NCI-H1694 (cell line): ENCODE data around the gene FUBP3.

ENCODE experiments used
- DNase-seq: peaks from one replicate; lab custom pipeline; 2025; lab: John Stamatoyannopoulos, UW

Gene FUBP3

DNA sequence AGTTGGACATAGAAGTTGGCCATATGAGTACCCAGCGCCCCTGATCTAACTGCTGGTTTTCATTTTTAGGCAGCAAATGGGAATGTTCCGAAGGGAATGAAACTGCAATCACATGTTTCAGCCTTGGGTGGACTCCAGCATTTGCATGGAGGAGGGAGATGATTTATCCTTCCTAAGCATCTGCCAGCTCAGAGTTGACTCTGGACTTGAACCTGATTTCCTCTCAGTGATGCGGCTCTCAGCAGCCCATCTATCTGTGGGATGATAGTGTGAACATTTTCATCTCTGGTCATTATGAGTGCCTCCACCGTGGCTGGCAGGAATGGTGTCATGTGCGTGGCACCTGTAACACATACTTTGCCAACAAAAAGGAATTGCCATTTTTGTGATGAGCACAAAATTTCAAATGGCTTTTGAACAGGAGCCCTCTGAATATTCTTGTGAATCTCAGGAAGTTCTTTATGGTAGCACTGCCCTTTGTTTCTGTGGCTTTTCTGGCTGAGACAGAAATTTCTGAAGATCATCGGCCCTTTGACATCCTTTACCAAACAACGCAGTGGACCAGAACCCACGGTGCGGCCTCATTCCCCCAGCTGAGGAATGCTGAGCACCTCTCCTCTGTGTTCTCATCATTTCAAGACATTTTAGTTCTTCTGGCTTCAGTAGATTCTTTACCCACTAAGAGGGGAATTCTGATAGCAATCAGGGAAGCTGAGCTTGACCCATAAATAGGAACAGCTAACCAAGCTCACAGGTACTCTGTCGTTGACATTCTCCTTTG lies 28.5 kb downstream of the FUBP3 start:
- no peak for DNase-seq

DNA sequence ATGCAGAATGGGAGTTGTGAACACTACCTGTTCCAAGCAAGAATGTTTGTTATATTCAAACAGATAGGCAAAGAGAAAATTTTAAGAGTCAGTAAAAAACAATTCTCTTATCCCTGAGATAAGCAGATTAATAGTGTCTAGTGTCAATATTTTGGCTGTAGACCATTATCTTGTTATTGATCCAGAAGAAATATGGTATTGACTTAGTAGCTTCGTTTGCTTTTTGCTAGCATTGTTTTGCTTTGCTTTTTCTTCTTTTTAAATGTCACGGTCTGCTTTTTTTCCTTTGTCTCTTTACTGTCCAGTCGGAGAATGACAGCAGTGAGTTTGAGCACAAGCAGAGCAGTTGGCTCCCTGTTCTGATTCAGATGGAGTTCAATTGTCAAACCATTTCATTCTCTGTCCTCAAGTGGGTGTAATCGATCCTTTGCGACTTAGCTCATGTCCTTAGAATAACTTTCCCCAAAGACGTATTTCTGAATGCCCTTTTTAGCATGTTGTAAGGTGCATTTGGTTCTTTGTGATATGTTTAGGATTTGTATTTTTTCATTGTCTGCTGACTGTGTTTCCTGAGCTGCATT lies 29.3 kb downstream of the FUBP3 start:
- DNase-seq: no peak

DNA sequence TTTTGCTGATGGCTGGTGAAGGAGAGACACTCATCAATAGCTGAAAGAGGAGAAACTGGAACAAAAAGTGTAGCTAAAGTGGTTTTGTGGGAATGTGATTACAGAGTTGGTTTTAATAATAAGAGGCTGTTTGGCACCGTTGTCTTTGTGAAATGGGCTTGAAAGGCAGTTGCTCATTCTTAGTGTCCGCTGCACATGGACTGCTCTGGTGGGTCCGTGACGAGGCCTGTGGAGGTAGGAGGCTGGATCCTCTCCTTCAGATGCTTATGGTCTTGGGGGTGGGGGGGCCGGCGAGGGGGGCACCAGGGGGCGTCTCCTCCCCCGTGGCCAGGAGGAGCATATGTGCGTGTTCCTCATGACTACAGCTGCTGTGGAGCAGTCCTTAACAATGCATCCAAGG lies 29.8 kb downstream of the FUBP3 start:
- no peak for DNase-seq

DNA sequence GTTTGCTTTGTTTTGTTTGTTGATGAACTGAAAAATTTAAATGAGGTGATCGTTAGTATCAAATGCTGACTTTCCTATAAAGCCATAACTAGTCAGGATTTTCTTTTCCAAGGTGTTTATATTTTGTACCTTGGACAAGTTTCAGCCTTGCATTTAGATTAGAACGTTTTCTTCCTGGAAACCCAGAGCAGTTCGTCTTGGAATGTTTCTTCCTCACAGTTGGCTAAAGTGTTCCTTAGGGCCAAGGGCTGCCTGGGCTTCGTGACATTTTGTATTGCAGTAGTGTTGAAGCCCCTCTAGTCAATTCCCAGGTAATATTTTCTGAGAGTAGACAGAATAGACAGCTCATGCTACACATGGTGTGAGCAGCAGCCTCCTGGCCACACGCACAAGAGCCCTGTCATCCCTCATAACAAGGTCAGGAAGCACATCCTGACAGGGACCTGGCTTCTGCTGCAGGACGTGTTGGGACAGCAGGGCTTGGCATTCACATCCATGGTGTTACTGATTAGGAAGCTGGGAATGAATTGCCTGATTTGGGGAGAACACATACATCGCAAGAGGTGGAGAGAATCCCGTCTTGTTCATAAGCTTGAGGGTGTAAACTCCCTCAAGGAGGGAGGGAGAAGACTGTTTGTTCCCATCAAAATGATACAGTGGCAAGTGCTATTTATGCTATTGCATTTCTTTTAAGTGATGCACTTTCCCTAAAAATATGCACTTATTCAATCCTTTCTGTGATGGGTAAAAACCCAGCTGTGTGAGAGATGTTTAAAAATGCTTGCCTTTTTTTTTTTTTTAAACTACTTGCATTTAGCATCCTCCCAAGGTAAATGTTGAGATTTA lies 31.7 kb downstream of the FUBP3 start:
- DNase-seq: no peak

DNA sequence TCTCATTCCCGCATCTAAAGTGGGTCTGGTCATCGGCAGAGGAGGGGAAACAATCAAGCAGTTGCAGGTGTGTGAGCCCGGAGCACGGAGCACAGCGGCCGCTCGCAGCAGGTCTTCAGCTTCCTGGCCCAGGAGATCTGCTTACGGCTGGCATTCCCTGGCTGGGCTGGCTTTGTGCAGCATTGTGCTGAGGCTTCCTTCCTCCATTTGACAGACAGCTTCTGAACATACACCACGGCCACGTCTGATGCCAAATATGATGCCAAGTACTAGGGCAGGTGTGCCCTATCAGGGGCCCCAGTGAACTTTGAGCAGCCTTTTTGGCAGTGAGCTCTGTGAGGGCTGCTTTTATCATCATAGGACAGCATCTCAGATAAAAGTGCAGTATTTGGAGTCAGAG lies 37.1 kb downstream of the FUBP3 start:
- no peak for DNase-seq

DNA sequence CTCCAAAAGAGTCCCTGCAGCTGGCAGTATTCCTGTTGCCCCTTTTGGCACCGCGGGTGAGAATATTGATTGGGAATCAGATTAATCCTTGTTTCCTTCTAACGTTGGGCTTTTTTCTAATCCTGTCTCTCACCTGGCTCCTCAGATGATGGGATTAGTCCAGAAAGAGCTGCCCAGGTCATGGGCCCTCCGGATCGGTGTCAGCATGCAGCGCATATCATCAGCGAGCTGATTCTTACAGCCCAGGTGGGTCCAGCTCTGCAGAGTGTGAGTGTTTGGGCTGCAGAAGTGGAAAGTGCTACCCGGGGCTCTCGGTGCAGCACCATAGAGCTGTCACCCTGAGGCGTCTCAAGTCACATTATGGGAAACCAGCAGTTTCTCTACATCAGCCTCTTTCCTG lies 44.1 kb downstream of the FUBP3 start:
- DNase-seq: no peak

DNA sequence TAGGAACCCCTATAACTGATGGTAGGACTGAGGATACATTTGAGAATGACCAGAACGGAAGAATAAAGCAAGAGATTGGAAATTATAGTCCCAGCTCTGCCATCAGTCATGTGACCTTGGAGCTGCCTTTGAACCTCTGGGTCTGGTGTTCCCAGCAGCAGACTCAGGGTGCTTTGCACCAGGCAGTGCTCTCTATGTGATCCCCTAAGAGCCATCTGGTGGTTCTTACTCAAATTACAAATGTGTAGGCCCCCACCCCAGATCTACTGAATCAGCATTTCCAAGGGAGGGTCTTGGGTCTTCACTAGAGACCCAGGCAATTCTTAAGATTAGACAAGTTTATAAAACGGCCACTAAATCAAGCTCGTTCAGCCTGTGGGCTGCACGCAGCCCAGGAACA lies 44.8 kb downstream of the FUBP3 start:
- DNase-seq: no peak

DNA sequence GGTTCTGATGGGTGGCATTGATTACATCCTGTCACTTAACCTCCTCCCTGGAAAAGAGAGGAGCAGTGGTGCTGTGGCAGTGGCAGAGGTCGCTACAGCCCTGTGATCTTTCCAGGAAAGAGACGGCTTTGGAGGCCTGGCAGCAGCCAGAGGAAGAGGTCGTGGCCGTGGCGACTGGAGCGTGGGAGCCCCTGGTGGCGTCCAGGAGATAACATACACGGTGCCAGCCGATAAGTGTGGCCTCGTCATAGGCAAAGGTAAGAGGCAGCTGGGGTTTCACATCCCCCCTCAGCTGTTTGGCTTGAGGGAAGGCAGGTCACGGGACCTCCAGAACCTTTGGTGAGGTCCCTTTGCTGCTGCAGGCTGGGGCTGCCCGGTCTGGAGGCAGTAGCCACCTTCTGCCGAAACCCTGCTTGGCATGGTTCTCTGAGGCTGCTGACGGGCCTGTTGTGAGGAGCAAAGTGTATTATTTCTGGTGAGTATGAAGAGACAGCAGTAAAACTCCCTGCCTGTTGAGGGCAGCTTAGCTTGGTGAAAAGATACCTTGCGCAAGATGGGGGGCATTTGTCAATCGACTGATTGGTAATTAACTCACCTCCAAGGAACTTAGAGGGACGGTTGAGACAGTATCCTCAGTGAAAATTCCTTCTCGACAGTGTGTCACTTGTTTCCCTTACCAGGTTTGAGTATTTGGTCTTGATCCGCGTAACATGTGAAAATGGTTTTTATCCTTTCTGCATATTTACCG lies 47.0 kb downstream of the FUBP3 start:
- DNase-seq: no peak

DNA sequence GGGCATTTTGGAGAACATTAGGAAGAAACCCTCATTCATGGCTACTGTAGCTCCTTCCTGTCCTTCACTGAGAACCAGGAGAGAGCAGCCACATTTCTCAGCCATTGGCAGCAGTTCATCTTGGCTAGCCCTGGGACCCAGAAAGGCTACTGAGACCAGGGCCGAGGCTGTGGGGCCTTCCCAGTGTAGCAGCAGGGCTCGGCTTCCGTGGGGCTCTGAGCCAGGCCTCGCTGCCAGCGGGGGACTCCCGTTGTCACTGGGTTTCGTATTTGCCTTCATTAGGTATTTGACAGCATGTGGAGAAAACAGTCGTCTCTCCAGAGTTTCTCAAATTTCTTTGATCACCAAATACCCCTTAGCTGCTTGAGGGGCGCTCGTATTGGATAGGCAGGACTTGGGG lies 47.7 kb downstream of the FUBP3 start:
- DNase-seq: no peak

DNA sequence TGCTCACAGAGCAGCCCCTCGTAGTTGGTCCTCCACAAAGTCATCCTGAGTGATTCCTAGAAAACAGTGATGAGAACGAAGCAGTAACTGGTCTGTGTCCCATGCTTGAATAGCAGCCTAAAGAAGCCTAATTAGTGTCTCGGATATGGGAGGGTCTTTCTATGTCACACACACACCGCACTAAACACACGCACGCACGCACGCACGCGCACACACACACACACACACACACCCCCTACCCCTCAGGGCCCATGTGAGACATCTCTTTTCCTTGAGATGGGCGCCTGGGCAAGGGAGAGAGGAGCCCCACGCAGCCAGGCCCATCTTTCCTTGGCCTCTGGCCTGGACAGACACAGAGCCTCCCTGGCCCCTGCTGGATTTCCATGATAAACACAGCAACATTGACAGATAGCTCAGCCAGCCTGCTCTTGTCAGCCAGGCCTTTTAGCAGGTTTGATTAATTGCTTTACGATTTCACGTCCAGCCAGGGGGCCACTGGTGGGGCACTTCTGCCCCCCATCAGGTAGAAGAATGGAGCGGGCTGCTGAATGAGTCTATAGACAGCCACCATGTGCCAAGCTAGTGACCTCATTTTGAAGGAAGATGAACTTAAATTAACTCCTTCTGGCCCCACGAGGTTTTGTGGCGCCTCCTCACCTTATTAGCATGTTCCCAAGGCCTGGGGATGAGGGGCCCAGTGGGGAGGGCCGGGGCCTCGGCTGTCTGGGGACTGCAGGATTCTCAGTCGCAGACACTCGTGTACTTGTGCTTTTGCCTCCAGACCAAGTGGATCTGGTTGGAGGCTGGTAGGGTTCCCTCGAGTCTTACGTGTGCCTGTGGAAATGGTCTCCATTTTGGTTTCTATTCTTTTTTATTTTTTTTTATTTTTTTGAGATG lies 48.8 kb downstream of the FUBP3 start:
- DNase-seq: no peak

DNA sequence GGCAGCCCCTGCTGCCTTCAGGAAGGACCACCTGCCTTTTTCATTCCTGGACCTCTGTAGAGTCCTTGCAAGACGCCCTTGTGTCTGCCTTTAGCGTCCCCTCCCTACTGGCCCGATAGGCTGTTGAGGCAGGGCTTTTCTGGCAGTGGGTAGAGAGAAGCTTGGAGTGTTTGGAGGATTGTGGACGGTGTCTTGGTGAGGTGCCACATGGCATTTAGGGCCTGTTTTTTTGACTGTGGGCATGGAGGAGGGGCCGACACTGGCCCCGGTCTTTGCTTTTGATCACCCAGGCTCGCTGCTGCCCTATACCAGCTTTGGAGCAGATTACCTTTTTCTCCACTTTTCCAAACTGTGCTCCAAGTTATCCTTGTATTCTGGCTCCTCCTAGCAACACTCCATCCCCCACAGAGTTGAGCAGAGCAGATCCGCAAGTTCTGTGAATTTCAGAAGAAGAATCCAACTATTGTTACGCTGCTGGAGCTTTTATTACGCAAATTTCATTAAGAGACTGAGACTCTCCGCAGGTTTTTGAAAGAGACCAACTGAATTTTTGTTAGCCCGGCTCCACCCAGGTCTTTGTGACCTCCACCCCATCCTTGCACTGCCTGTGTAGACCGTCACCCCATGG lies 50.2 kb downstream of the FUBP3 start:
- DNase-seq: no peak

DNA sequence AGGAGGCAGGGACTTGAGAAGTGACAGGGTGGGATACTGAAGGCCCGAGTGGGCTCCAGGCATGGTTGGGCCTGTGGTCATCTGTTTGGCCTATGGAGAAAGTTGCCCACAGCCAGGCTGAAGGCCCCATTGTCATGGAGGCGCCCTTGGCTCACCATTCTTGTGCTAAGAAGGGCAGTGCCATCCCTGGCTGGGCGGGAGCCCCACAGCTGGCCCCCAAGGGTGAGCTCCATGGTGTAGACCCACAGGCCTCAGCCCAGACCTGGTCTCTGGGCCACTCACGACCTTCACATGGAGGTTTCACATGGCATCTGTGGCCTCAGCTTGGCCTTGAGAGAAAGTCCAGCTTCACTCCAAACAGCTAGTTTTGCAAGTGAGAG lies 50.7 kb downstream of the FUBP3 start:
- no peak for DNase-seq

DNA sequence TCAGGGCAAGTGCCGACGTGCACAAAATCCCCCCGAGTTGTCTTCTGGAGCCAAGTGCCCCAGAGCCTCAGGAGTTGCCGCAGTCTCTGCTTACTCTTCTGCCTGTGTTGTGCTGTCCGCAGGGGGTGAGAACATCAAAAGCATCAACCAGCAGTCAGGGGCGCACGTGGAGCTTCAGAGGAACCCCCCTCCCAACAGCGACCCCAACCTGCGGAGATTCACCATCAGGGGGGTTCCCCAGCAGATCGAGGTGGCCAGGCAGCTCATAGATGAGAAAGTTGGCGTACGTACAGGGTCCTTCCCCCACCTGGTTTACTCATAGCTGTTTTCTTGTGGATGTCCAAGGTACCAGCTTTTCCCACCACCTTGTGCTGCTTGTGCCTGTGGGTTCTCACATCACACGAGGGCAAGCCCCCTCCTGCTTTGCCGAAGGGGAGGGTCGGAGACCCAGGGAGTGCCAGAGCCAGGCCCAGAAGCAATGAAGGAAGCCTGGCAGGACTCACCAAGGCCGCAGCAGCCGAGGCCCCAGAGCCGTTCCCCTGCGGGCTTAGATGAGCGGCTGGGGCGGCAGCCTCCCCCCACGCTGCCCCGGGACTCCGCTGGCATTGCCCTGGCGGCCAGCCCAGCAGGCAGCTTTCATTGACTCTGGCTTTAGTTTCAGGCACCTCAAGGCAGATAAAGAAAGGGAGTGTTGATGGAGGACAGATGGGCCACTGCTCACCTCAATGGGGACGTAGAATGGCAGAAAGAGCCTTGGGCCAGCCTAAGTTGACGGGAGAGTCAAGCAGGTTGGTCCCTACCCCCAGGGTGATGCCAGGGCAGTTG lies 51.3 kb downstream of the FUBP3 start:
- DNase-seq: no peak

DNA sequence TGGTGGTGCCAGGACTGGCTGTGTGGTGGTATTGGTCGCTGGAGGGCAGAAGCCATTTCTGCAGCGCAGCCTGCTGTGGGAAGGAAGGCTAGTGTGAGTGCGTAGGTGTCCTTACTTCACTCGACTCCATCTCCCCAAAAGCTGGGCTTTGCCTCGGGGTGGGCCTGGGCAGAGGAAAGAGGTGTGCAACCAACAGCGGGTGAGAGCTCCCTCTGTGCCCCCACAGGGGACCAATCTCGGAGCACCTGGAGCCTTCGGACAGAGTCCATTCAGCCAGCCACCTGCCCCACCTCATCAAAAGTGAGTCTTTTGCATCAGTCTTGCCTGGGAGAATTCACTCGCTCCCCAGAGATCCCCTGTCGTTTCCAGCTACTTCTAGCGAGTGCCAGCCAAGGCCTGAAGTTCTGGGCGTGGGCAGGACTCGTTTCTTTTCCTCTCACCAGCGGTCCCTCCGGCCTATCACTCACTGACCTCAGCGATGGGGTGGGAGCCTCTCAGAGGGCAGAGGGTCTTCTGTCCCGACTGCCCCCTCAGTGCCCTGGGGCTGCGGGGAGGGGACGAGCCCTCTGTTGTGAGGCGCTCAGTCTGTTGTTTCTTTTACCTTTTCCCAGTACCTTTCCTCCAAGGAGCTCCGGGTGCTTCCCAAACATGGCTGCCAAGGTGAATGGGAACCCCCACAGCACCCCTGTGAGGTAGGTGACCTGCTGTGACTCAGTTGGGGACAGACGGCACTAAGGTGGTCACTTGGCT lies 52.1 kb downstream of the FUBP3 start:
- no peak for DNase-seq

DNA sequence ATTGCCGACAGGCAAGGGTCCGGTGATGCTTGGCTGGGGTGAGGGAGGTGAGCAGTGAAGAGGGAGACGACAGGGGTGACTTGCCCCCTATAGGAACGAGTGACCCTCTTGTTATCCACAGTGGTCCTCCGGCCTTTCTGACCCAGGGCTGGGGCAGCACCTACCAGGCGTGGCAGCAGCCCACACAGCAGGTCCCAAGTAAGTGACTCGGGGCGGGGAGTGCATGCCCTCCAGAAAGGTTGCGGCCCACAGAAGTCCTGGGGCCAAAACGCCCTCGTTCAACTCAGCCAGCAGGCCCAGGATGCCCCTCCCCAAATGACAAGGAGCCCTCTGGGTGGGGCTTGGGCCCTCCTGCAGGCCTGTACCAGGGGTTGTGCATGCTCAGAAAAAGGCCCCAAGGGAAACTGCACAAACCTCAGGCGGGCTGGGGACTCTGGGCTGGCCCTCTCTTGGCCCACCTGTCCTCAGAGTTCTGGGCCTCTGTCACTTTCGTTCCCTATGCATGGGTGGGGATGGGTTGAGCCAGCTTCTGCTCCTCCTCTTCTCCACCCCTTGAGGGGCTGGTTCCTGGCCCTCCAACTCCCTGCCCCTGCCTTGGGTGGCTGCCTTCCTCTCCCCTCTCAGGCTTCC lies 52.8 kb downstream of the FUBP3 start:
- no peak for DNase-seq

DNA sequence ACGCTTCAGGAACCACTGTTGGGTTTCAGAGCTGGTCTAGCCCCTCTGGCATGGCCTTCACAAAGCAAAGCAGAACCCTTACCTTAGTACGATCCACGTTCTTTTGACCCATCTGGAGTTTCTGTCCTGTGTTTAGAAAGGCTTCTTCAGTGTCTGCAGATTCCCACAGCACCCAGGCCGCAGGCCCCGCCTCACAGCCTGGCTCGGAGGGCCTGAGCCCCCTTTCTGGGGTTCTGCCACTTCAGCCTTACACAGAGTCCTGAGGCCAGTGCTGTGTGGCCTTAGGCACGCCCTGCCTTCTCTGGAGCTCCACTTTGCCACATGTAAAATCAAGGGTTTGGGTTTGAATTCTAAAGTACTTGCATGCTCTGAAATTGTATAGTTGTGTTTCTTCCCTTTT lies 53.5 kb downstream of the FUBP3 start:
- no peak for DNase-seq

DNA sequence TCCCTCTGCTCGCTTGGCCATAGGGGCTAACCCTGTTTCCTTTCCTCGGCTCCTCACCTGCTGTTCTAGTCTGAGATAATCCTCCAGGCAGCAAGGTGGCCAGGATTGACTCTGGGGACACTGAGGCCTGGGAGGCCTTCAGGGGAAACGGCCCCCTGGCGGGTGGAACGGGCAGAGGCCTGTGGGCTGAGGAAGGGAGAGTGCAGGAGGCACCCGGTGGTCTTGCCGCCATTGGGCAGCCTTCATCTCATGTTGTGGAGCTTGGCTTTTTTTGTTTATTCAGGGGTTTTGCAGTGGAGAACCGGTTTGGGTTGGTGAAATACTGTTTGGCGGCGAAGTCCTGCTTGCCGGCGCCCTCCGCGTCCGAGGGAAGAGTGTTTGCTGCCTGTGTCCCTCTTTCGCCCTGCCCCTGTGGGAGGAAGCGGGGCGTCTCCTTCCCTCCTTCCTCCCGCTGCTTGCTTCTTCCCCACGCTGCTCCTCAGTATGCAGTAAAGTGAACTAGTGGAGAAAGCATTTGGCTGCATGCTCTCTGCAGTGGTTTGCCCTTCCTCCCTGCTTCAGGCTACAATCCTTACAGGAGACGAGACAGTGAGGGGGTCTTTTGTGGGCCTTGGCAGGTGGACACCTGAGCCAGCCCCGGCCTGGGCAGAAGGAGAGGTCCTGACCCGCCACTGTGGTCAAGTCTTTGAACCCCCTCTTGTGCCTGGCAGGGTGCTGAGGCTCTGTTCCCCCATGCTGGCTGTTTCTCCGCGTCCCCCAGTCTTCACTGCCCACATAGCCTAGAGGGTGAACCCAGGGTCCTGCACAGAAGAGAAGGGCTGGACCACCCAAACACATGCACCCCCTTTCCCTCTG lies 54.2 kb downstream of the FUBP3 start:
- DNase-seq: no peak
